ENCODE results near the gene CIDEB.
"Not testable (repeated sequence)": the region's sequence is repeated elsewhere in the genome, so short reads cannot be mapped to it uniquely, and the experiment has no call there.

CIDEB gene

DNA sequence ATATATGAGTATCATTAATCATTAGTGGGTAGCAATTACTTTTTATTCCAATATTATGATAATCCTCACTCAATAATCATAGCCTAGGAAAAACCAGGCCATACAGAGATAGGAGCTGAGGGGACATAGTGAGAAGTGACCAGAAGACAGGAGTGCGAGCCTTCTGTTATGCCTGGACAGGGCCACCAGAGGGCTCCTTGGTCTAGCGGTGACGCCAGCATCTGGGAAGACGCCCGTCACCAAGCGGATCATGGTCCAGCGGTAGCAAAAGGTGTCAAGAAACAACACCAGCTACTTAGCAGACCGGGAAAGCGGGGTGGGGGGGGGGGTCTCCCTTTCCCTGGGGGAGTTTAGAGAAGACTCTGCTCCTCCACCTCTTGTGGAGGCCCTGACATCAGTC lies 20.1 kb upstream of the CIDEB start:
- TF ChIP-seq CTCF (IDR thresholded peaks at IDR 0.05; ENCODE audit: control insufficient read depth, insufficient read depth, low read depth, low read length, missing control alignments) = peak; percentile 44
- not testable (repeated sequence) for DNase-seq (ENCODE audit: low read depth)

GRCh38 chr14:24327303-24327702 lies 19.5 kb upstream of the CIDEB start:
- no peak for TF ChIP-seq CTCF (IDR thresholded peaks at IDR 0.05; ENCODE audit: control insufficient read depth, insufficient read depth, low read depth, low read length, missing control alignments)
- H3K4me3 ChIP-seq (ENCODE audit: control insufficient read depth, low read depth, low read length) = no peak overlapping the region
- no peak for DNase-seq (ENCODE audit: low read depth)

More for the DNA sequence above, 20.1 kb upstream of the CIDEB start:
- not testable (repeated sequence) for H3K4me3 ChIP-seq (ENCODE audit: control insufficient read depth, low read depth, low read length)

GRCh38 chr14:24325963-24326362 lies 18.2 kb upstream of the CIDEB start:
- DNase-seq (ENCODE audit: low read depth) = no peak

DNA sequence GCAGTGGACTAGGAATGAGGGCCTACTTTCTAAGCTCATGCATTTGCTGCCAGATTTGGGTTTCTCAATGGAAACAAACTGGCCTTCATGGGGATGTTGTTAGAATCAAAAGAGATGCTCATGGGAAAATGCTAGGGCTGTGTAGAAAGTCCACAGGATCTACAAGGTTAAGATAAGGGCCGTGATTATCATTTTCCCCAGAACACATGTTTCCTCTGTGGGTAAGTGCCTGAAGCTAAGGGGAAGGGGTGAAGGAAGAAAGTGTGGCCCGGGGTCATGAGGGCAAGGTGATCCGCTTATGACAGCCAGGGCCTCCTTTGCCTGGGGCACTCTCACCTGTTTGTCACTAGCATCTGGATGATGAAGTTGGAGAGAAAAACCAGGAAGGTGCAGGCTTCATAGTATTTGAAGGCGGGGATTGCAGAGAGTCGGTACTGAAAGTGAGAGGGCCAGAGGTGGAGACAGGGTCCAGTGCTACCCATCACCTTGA lies 17.3 kb upstream of the CIDEB start:
- no peak for DNase-seq (ENCODE audit: low read depth)
- no peak overlapping the region for H3K4me3 ChIP-seq (ENCODE audit: control insufficient read depth, low read depth, low read length)
- no peak for TF ChIP-seq CTCF (IDR thresholded peaks at IDR 0.05; ENCODE audit: control insufficient read depth, insufficient read depth, low read depth, low read length, missing control alignments)

More at GRCh38 chr14:24325963-24326362, 18.2 kb upstream of the CIDEB start:
- no peak for TF ChIP-seq CTCF (IDR thresholded peaks at IDR 0.05; ENCODE audit: control insufficient read depth, insufficient read depth, low read depth, low read length, missing control alignments)
- H3K4me3 ChIP-seq (ENCODE audit: control insufficient read depth, low read depth, low read length) = no peak overlapping the region

GRCh38 chr14:24324024-24324423 lies 16.2 kb upstream of the CIDEB start:
- no peak for DNase-seq (ENCODE audit: low read depth)
- no peak for TF ChIP-seq CTCF (IDR thresholded peaks at IDR 0.05; ENCODE audit: control insufficient read depth, insufficient read depth, low read depth, low read length, missing control alignments)
- no peak overlapping the region for H3K4me3 ChIP-seq (ENCODE audit: control insufficient read depth, low read depth, low read length)

GRCh38 chr14:24323341-24323740 lies 15.6 kb upstream of the CIDEB start:
- no peak for DNase-seq (ENCODE audit: low read depth)
- no peak overlapping the region for H3K4me3 ChIP-seq (ENCODE audit: control insufficient read depth, low read depth, low read length)
- no peak for TF ChIP-seq CTCF (IDR thresholded peaks at IDR 0.05; ENCODE audit: control insufficient read depth, insufficient read depth, low read depth, low read length, missing control alignments)

GRCh38 chr14:24322672-24323071 lies 14.9 kb upstream of the CIDEB start:
- no peak for TF ChIP-seq CTCF (IDR thresholded peaks at IDR 0.05; ENCODE audit: control insufficient read depth, insufficient read depth, low read depth, low read length, missing control alignments)
- no peak for DNase-seq (ENCODE audit: low read depth)
- no peak overlapping the region for H3K4me3 ChIP-seq (ENCODE audit: control insufficient read depth, low read depth, low read length)
